SIG-M5 (cell line): Measurements from ENCODE around the gene TRPV6.

ENCODE experiments used
- DNase-seq: peaks from one replicate; lab custom pipeline; 2025; lab: John Stamatoyannopoulos, UW

Gene TRPV6

DNA sequence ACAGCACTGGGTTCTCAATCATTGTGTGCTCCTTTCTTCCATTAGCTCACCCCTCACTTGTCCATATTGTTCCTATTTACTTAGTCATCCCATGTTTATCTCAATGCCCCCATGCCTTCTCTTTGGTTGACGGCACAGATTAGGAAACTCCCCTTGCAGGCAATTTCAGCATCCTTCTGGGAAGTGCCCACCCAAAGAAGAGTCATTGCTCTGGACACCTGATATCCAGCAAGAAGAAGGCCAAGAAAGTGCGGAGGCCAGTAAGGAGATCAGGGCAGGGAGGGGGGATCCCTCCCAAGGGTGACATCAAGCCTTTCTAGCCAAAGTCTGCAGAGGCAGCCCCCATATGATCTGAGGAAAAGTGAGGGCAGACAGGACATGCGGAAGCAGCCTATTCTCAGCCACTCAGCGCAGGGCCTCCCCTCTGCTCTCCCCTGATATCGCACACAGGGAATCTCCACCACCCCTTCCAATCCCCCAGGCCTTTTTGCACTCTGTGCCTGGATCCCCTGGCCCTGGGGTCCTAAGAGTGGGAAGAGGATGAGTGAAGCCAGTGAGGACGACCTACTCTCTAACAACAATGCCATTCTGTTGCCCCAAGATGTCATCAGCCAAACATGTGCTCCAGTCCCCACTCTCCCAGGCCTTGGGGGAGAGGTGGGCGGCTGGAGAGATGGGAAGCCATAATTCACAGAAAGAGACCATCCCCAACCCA lies 1.8 kb downstream of the TRPV6 start:
- no peak for DNase-seq

DNA sequence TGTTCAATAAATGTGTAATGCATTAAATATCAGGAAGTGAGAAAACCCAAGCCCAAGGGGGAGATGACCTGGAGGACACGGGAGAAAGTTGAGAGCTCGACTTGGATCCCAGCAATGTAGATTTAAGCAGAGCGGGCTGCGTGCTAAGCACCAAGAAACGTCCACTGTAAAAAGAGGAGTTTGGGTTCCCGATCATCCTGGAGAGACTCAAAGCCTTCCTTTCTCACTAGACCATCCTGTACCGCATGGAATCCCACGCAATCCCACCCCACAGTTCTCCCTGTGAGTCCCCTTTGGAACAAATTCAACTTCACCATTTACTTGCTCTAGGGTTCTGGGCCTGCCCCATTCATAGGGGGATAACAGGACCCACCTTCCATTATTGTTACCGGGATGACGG lies 2.4 kb downstream of the TRPV6 start:
- DNase-seq: no peak

- DNase-seq: no peak
Observed at GRCh38 chr7:142882338-142882678, 3.2 kb downstream of the TRPV6 start.

- DNase-seq: no peak
Observed at GRCh38 chr7:142881586-142882337, 3.8 kb downstream of the TRPV6 start.

DNA sequence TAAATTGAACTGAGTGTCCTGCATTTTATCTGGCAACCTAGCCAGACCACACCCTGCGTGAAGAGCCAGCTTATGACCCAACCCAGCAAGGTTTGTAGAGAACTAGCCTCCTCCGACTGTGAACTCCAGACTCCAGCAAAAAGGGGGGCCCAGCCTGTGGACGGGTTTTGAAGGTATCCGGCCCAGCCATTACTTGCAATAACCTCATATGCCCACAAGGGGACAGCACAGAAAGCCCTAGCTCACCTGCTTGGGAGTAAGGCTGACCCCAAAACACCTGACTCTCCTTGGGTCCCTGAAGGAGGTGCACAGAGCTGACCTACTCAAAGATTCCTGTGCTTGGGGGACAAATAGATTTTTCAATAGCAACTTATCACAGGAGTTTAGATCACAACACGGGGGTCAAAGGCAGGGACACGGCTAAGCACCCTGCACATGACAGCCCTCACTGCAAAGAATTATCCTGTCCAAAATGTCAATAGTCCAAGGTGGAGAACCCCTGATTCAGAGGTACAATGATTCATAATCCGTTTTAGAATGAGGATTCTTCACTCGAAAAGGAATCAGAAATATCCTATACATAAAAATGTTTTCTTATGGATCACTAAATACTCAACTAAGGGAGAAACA lies 4.6 kb downstream of the TRPV6 start:
- no peak for DNase-seq

DNA sequence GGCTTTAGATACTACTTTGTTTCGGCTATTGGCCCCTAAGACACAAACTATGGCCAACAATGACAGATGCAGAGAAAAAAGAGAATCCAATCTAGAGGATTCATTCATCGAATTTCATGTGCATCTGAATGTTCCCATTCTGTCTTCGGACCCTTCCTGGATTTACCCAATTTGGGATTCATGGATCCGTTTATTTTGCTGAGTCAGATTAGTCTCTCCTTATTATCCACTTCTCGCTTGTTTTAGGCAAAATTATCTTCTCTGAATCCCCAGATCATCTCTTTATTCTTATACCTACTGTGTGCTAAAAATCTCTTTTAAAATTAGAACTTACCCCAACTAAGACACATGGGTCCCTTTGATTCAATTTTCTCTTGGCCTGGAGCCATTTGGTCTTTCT lies 6.5 kb downstream of the TRPV6 start:
- no peak for DNase-seq

GRCh38 chr7:142878315-142878714 lies 7.2 kb downstream of the TRPV6 start:
- no peak for DNase-seq

DNA sequence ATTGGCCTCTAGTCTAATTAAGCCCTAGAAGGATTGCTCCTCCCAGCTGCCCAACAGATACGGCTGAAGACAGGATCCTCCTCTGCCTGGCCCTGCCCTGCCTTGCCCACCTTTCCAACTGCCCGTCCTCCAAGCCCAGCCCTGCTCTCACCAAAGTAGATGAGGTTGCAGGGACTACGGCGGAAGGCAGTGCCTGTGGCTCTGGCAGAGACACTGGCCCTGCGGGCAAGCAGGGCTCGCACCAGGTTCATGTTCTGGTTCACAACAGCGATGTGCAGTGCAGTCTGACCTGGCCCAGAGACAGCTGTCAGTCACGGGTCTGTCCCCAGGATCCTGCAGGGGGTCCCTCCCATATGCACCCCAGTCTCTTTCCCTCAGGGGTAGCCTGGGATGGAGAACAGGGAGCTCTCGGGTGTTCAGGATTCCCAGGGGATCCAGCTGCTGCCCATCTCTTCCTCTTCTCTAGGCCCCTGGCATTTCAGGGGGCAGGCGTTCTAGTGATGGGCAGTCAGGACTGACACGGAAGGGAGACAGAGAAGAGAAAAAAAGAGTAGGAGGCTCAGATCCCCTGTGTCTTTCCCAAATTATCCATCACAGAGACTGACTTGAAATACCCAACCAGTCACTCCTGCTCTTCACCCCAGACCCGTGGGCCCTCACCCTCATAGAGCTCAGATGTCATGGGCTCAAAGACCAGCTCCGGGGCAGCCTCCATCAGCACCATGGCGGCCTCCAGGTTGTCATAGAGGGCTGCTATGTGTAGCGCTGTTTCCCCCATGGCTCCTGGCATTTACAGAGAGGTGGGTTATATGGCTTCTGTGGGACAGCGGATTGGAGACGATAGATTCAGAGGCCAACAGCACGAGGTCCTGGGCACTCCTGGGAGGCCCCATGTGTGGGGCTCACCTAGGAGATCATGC lies 8.3 kb downstream of the TRPV6 start:
- no peak for DNase-seq

DNA sequence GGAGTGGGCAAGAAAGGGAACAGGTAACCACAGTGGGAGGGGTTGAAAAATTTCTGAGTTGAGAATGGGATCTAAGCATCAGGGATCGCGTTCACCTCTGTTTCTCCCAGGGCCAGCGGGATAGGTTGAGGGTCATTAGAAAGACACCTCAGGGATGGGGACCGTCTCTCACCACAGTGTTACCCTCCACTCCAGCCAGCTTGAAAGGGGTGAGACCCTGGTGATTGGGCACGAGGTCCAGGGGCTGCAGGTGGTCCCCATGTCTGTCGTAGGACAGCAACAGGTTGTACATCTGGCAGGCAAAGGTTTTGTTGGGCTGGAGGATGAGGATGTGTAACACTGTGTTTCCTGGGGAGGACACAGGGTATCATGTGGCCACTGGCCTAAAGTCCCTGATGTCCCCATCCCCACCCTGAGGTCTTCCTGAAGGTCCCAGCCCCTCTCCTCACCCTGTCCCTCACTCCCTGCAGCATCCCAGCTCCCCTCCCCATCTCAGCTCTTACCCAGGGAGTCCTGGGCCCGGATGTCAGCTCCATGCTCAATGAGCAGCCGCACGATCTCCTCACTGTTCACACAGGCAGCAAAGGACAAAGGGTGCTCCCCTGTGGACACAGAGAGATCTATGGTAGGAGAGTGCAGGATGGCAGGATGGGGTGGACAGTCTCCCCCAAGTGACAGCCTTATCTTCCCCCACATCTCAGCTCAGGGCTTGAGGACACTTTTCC lies 9.1 kb downstream of the TRPV6 start:
- no peak for DNase-seq

- no peak for DNase-seq
Observed at GRCh38 chr7:142875456-142875855, 10.1 kb downstream of the TRPV6 start.

DNA sequence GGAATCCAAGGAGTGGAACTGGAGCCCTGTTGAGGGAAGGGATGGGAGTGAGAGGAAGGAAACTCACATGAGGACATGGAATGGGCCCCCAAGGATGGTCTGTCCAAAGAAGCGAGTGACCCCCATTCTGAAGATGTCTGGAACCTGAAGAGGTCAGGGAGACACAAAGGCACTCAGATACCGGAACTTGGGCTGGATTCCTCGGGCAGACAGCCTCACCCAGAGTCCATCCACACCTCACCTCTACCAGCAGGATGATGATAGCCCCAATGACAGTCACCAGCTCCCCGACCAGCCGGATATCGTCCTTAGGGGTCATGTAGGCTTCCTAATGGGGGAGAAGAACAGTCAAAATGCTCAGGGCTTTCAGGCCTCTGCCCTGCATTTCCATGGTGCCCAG lies 10.7 kb downstream of the TRPV6 start:
- no peak for DNase-seq

GRCh38 chr7:142874409-142874808 lies 11.1 kb downstream of the TRPV6 start:
- no peak for DNase-seq

GRCh38 chr7:142873871-142874270 lies 11.7 kb downstream of the TRPV6 start:
- no peak for DNase-seq

DNA sequence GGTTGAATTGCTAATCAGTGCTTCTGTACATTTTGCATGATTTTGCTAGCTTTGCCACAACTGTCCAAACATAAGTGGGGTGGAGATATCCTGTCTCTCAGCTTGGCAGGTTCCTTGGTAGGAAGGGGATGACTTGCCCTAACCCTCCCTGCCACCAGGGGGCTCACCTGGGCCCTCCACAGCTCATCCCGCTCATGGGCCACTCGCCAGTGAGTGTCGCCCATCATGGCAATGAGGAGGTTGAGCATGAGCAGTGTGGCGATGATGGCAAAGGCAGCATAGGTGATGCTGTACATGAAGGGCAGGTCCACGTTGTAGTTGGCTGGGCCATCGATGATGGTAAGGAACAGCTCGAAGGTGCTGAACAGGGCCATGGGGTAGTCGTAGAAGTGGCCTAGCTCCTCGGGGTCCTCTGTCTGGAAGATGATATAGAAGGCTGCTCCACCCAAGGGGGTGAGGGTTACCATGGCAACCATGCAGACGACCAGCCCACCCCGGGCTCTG lies 12.2 kb downstream of the TRPV6 start:
- no peak for DNase-seq

- DNase-seq: no peak
Observed at GRCh38 chr7:142872106-142872675, 13.4 kb downstream of the TRPV6 start.

- DNase-seq: no peak
Observed at GRCh38 chr7:142871260-142872105, 14.1 kb downstream of the TRPV6 start.

DNA sequence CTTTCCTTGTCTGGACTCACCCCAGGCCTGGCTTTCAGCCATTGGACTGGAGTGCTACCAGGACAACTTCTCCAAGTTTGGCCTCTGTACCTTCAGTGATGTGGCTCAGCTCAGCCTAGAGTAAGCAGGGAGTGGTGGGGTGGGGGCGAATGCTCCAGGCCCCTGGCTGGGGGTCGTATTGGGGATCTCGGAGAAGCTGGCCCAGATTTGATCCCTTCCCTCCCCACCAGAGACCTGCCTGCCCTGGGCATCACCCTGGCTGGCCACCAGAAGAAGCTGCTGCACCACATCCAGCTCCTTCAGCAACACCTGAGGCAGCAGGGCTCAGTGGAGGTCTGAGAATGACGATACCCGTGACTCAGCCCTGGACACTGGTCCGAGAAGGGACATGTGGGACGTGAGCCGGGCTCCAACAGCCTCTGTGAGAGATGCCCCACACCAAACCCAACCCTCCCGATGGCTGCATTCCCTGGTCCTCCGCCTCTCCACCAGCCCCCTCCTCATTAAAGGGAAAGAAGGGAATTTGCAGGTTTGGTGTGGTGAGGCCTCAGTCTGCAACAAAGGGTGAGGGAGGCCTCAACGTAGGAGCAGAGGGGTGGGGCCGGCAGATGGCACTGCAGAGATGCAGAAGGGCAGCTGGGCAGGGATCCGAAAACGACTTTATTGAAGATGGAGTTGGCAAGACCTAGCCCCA lies 14.8 kb downstream of the TRPV6 start:
- DNase-seq: no peak

DNA sequence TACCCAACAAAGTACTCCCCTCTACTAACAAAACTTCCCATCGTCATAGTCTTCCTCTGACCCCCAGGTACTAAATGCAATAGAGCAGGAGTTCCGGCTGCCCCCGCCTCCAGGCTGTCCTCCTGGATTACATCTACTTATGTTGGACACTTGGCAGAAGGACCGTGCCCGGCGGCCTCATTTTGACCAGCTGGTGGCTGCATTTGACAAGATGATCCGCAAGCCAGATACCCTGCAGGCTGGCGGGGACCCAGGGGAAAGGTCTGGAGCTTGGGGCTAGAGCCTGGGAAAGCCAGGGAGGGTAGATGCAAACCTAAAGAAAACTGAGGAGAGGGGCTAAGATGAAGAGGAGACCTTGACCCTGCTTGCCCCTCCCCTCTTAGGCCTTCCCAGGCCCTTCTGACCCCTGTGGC lies 15.4 kb downstream of the TRPV6 start:
- no peak for DNase-seq

DNA sequence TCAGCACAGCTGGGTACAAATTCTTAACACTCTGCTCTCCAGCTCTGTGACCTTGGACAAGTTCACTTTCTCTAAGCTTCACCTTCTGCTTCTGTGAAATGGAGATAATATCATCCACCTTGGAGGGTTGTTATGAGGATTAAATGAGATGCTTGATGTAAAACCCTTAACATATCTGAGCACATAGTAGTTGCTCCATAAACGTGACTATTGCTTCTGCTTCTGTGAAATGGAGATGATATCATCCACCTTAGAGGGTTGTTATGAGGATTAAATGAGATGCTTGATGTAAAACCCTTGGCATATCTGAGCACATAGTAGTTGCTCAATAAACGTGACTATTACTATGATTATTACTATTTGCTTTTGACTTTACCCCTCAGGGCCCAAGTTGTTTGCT lies 16.1 kb downstream of the TRPV6 start:
- no peak for DNase-seq
